B cell (primary cell): Measurements from ENCODE around the gene ATP6V0E2.

ENCODE experiments used
- EZH2 ChIP-seq: IDR thresholded peaks from 2 replicates; pipeline ENCODE4 v1.6.1; 2012; ENCODE audit warnings: borderline replicate concordance, low read depth, mild to moderate bottlenecking, moderate library complexity, low read length; ENCODE audit not compliant: insufficient read depth, poor library complexity, severe bottlenecking
- TF ChIP-seq, protein P1 (sequence below): fragments of 200-600 bp; IDR thresholded peaks from one replicate; pipeline ENCODE4 v1.8.0; 2022; ENCODE audit warnings: antibody characterized with exemption, mild to moderate bottlenecking

DNA sequence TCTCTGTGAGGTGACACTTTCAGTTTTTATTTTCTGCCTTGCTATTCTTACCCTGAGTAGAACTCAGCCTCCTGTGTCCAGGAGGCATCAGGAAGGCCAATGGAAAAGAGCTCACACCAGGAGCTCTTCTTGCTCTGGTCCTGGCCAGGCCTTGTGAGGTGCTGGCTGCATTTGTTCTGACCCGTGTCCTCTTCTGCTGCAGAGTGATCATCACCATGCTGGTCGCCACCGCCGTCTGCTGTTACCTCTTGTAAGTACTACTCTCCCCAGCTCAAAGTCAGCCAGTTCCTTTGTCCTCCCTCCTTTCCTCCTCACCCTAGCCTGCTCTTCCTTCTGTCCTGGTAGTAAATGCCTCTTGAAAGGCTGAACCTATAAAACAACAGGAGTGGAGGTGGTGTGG, 1.6 kb downstream of the ATP6V0E2 start:
- TF ChIP-seq, protein P1, sequence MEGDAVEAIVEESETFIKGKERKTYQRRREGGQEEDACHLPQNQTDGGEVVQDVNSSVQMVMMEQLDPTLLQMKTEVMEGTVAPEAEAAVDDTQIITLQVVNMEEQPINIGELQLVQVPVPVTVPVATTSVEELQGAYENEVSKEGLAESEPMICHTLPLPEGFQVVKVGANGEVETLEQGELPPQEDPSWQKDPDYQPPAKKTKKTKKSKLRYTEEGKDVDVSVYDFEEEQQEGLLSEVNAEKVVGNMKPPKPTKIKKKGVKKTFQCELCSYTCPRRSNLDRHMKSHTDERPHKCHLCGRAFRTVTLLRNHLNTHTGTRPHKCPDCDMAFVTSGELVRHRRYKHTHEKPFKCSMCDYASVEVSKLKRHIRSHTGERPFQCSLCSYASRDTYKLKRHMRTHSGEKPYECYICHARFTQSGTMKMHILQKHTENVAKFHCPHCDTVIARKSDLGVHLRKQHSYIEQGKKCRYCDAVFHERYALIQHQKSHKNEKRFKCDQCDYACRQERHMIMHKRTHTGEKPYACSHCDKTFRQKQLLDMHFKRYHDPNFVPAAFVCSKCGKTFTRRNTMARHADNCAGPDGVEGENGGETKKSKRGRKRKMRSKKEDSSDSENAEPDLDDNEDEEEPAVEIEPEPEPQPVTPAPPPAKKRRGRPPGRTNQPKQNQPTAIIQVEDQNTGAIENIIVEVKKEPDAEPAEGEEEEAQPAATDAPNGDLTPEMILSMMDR = no peak
- no peak for TF ChIP-seq EZH2
